Measurements from ENCODE around the gene SEMA3E.
"Not testable (repeated sequence)": the region's sequence is repeated elsewhere in the genome, so short reads cannot be mapped to it uniquely, and the experiment has no call there.

Gene SEMA3E

GRCh38 chr7:83559887-83560286 lies 89.1 kb downstream of the SEMA3E start:
- no peak for DNase-seq (ENCODE audit: low read depth)

- not testable (repeated sequence) for DNase-seq (ENCODE audit: low read depth)
These were observed 96.4 kb downstream of the SEMA3E start for GRCh38 chr7:83552556-83552955.

- peak; percentile 47 for DNase-seq (ENCODE audit: low read depth)
These were observed 98.8 kb downstream of the SEMA3E start for GRCh38 chr7:83550100-83550499.

- DNase-seq (ENCODE audit: low read depth): no peak
These were observed 100.7 kb downstream of the SEMA3E start for GRCh38 chr7:83548250-83548649.

- peak; percentile 3 for DNase-seq (ENCODE audit: low read depth)
These were observed 101.4 kb downstream of the SEMA3E start for GRCh38 chr7:83547526-83547925.

GRCh38 chr7:83546586-83546985 lies 102.4 kb downstream of the SEMA3E start:
- DNase-seq (ENCODE audit: low read depth): no peak

GRCh38 chr7:83541187-83541960 lies 107.6 kb downstream of the SEMA3E start:
- no peak for DNase-seq (ENCODE audit: low read depth)

- DNase-seq (ENCODE audit: low read depth): no peak
These were observed 114.5 kb downstream of the SEMA3E start for GRCh38 chr7:83534488-83534887.

GRCh38 chr7:83532219-83532618 lies 116.7 kb downstream of the SEMA3E start:
- DNase-seq (ENCODE audit: low read depth): no peak

GRCh38 chr7:83531766-83532165 lies 117.2 kb downstream of the SEMA3E start:
- DNase-seq (ENCODE audit: low read depth): no peak

GRCh38 chr7:83528925-83529423 lies 120.0 kb downstream of the SEMA3E start:
- DNase-seq (ENCODE audit: low read depth): no peak

- no peak for DNase-seq (ENCODE audit: low read depth)
These were observed 124.5 kb downstream of the SEMA3E start for GRCh38 chr7:83524277-83525075.

GRCh38 chr7:83520726-83521125 lies 128.2 kb downstream of the SEMA3E start:
- no peak for DNase-seq (ENCODE audit: low read depth)

GRCh38 chr7:83519240-83519639 lies 129.7 kb downstream of the SEMA3E start:
- peak; percentile 2 for DNase-seq (ENCODE audit: low read depth)

- DNase-seq (ENCODE audit: low read depth): no peak
These were observed 131.8 kb downstream of the SEMA3E start for GRCh38 chr7:83517035-83517700.

- DNase-seq (ENCODE audit: low read depth): no peak
These were observed 134.0 kb downstream of the SEMA3E start for GRCh38 chr7:83514977-83515376.

GRCh38 chr7:83509255-83510021 lies 139.5 kb downstream of the SEMA3E start:
- DNase-seq (ENCODE audit: low read depth): no peak

- no peak for DNase-seq (ENCODE audit: low read depth)
These were observed 144.6 kb downstream of the SEMA3E start for GRCh38 chr7:83504330-83504729.

GRCh38 chr7:83502636-83503035 lies 146.3 kb downstream of the SEMA3E start:
- DNase-seq (ENCODE audit: low read depth): no peak

- no peak for DNase-seq (ENCODE audit: low read depth)
These were observed 154.3 kb downstream of the SEMA3E start for GRCh38 chr7:83494683-83495082.

GRCh38 chr7:83492802-83493201 lies 156.1 kb downstream of the SEMA3E start:
- no peak for DNase-seq (ENCODE audit: low read depth)

GRCh38 chr7:83487801-83488200 lies 161.1 kb downstream of the SEMA3E start:
- DNase-seq (ENCODE audit: low read depth): no peak
